Prostate gland (tissue), 2 donors: ENCODE data around the gene CCN2.

Experiments
- POLR2A ChIP-seq: fragments of 450-650 bp; IDR thresholded peaks from one replicate; pipeline ENCODE4 v1.6.1; 2016; ENCODE audit warnings: antibody characterized with exemption, mild to moderate bottlenecking
- TF ChIP-seq, protein P1 (sequence below), 4 experiments: fragments of 200-600 bp in 2 of 4; fragments of 450-650 bp in 2 of 4; sonication (generic) in 2 of 4; IDR thresholded peaks; 1 replicate in 3 of 4; 2 replicates in 1 of 4; pipeline ENCODE4 v1.5.1; 2016 to 2019; ENCODE audit warnings: antibody characterized with exemption in 4 of 4, mild to moderate bottlenecking in 2 of 4, moderate library complexity in 2 of 4

DNA sequence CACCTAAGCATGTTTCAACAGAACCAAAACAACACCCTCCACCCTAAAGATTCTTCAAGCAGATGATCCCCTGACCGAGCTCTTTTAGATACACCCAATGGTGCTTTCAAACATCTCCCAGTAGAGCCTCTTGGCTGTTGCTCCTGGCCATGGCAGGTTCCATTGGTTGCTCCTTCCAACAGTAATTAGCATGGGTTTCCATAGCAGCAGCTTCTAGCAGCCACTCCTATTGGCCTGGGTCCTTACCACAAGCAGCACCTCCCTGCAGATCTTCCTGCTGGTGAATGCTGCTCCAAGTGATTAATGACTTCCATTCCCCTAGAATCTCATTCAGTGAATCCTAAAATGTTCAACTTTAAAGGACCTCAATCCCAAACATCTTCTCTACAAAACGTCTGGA lies 13.9 kb downstream of the CCN2 start:
- TF ChIP-seq, protein P1, sequence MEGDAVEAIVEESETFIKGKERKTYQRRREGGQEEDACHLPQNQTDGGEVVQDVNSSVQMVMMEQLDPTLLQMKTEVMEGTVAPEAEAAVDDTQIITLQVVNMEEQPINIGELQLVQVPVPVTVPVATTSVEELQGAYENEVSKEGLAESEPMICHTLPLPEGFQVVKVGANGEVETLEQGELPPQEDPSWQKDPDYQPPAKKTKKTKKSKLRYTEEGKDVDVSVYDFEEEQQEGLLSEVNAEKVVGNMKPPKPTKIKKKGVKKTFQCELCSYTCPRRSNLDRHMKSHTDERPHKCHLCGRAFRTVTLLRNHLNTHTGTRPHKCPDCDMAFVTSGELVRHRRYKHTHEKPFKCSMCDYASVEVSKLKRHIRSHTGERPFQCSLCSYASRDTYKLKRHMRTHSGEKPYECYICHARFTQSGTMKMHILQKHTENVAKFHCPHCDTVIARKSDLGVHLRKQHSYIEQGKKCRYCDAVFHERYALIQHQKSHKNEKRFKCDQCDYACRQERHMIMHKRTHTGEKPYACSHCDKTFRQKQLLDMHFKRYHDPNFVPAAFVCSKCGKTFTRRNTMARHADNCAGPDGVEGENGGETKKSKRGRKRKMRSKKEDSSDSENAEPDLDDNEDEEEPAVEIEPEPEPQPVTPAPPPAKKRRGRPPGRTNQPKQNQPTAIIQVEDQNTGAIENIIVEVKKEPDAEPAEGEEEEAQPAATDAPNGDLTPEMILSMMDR (IDR thresholded peaks at IDR 0.05) = no peak
- TF ChIP-seq POLR2A = no peak
